RWPE2 (cell line): ENCODE results near the gene LDLRAD4.

Source experiments
- ATAC-seq: fragments of 200-7000 bp; cut with Tn5 transposase; 3 replicates; pipeline ENCODE4 v1.9.1; 2021; ENCODE audit warnings: low read depth
- DNase-seq: peaks from one replicate; pipeline ENCODE4 v3.0.0-alpha.2; 2020; ENCODE audit warnings: low spot score
- H3K27ac ChIP-seq: fragments of 450-650 bp; 2 replicates; pipeline ENCODE4 v1.5.1; 2017; ENCODE audit warnings: mild to moderate bottlenecking; ENCODE audit not compliant: poor library complexity, severe bottlenecking
- H3K27me3 ChIP-seq: fragments of 250-450 bp; sonication (Bioruptor Pico); 2 replicates; pipeline ENCODE4 v1.5.1; 2021; ENCODE audit warnings: mild to moderate bottlenecking, moderate library complexity; ENCODE audit not compliant: insufficient read depth, poor library complexity, severe bottlenecking
- H3K36me3 ChIP-seq: fragments of 250-450 bp; sonication (Bioruptor Pico); 2 replicates; pipeline ENCODE4 v1.5.1; 2020; ENCODE audit warnings: low read depth, mild to moderate bottlenecking, moderate library complexity
- H3K4me1 ChIP-seq: fragments of 250-450 bp; sonication (Bioruptor Pico); 2 replicates; pipeline ENCODE4 v1.5.1; 2021; ENCODE audit warnings: mild to moderate bottlenecking, moderate library complexity; ENCODE audit not compliant: insufficient read depth, poor library complexity, severe bottlenecking
- H3K4me3 ChIP-seq: fragments of 250-450 bp; sonication (Bioruptor Pico); 2 replicates; pipeline ENCODE4 v1.5.1; 2021; ENCODE audit warnings: mild to moderate bottlenecking, moderate library complexity; ENCODE audit not compliant: severe bottlenecking
- H3K9me3 ChIP-seq: fragments of 250-450 bp; sonication (Bioruptor Pico); 2 replicates; pipeline ENCODE4 v1.5.1; 2021; ENCODE audit warnings: mild to moderate bottlenecking, moderate library complexity; ENCODE audit not compliant: severe bottlenecking
- CTCF ChIP-seq: fragments of 450-650 bp; IDR thresholded peaks from one replicate; pipeline ENCODE4 v1.5.1; 2017; ENCODE audit warnings: mild to moderate bottlenecking, moderate library complexity; ENCODE audit not compliant: poor library complexity, severe bottlenecking

Gene LDLRAD4

GRCh38 chr18:13309748-13310670 lies 91.4 kb downstream of the LDLRAD4 start:
- no peaks in the 10 kb centered on the region for H3K4me1 ChIP-seq
- H3K27me3 ChIP-seq: no peaks in the 10 kb centered on the region

GRCh38 chr18:13311193-13311592 lies 92.6 kb downstream of the LDLRAD4 start:
- H3K36me3 ChIP-seq: no peaks in the 10 kb centered on the region
- H3K27ac ChIP-seq: no peak overlapping the region
- DNase-seq (no peak), ATAC-seq (no peak)
- no peak overlapping the region for H3K4me3 ChIP-seq
- H3K9me3 ChIP-seq: no peaks in the 10 kb centered on the region
- TF ChIP-seq CTCF: no peak
- H3K4me1 ChIP-seq: no peaks in the 10 kb centered on the region
- H3K27me3 ChIP-seq: no peaks in the 10 kb centered on the region

More at GRCh38 chr18:13309748-13310670, 91.4 kb downstream of the LDLRAD4 start:
- no peak for TF ChIP-seq CTCF
- H3K4me3 ChIP-seq: no peak overlapping the region
- H3K36me3 ChIP-seq: no peaks in the 10 kb centered on the region
- H3K9me3 ChIP-seq: no peaks in the 10 kb centered on the region
- H3K27ac ChIP-seq: no peak overlapping the region
- ATAC-seq (no peak), DNase-seq (no peak)

GRCh38 chr18:13312515-13312914 lies 94.0 kb downstream of the LDLRAD4 start:
- no peak for TF ChIP-seq CTCF
- DNase-seq (no peak), ATAC-seq (no peak)
- Histone ChIP-seq H3K27ac (no peak overlapping the region), H3K9me3 (no peaks in the 10 kb centered on the region), H3K27me3 (no peaks in the 10 kb centered on the region), H3K36me3 (no peaks in the 10 kb centered on the region), H3K4me1 (no peaks in the 10 kb centered on the region), H3K4me3 (no peak overlapping the region)

GRCh38 chr18:13313006-13313686 lies 94.6 kb downstream of the LDLRAD4 start:
- DNase-seq: no peak
- no peaks in the 10 kb centered on the region for H3K36me3 ChIP-seq
- no peaks in the 10 kb centered on the region for H3K27me3 ChIP-seq
- no peak overlapping the region for H3K27ac ChIP-seq
- TF ChIP-seq CTCF: no peak
- H3K4me1 ChIP-seq: no peaks in the 10 kb centered on the region
- no peaks in the 10 kb centered on the region for H3K9me3 ChIP-seq
- no peak overlapping the region for H3K4me3 ChIP-seq
- ATAC-seq: no peak
